ENCODE results near the gene ABCF3. TPM values are rescaled to one million over a fixed set of nuclear protein-coding genes. Genes with fewer than 3 reads are reported as not detected.

Gene ABCF3
- total RNA-seq, 4 donors from 2014 or later: 51.6 to 96.9 (median 64.0) TPM

- Histone ChIP-seq H3K36me3 (peaks cover 3 to 83% (median 40%) of the 10 kb centered on the region in 3 donors), H3K27ac (no peak overlapping the region)
- TF ChIP-seq POLR2A (IDR thresholded peaks at IDR 0.05): no peak
- no peak for TF ChIP-seq EP300 (IDR thresholded peaks at IDR 0.05)
- no peak for TF ChIP-seq CTCF (IDR thresholded peaks at IDR 0.05)
These were observed 19.3 kb upstream of the ABCF3 start for GRCh38 chr3:184166671-184167070.

GRCh38 chr3:184167786-184168185, 18.2 kb upstream of the ABCF3 start:
- DNase-seq (ENCODE audit: low spot score in 2 of 2): no peak
- TF ChIP-seq POLR2A (IDR thresholded peaks at IDR 0.05) (no peak), EP300 (IDR thresholded peaks at IDR 0.05) (no peak), CTCF (IDR thresholded peaks at IDR 0.05) (no peak)
- peaks cover 3 to 93% (median 41%) of the 10 kb centered on the region in 3 donors for H3K36me3 ChIP-seq
- H3K4me3 ChIP-seq: no peak overlapping the region
- WGBS, 2 donors: 95 to 97% methylated on average over 5 to 8 of the region's 8 CpGs
- H3K9me3 ChIP-seq: no peaks in the 10 kb centered on the region
- no peaks in the 10 kb centered on the region for H3K27me3 ChIP-seq
- no peak overlapping the region for H3K27ac ChIP-seq
- H3K4me1 ChIP-seq: peaks cover 0 to 12% (median under 1%) of the 10 kb centered on the region in 4 donors

More at GRCh38 chr3:184166671-184167070, 19.3 kb upstream of the ABCF3 start:
- Histone ChIP-seq H3K9me3 (no peaks in the 10 kb centered on the region), H3K27me3 (no peaks in the 10 kb centered on the region), H3K4me3 (no peak overlapping the region), H3K4me1 (peaks cover 0 to 23% (median 2%) of the 10 kb centered on the region in 4 donors)
- 84 to 97% methylated on average over 6 of the region's 6 CpGs for WGBS, 2 donors
- DNase-seq (ENCODE audit: low spot score in 2 of 2): no peak

- no peak for TF ChIP-seq POLR2A (IDR thresholded peaks at IDR 0.05)
- no peak for TF ChIP-seq EP300 (IDR thresholded peaks at IDR 0.05)
- no peak for TF ChIP-seq CTCF (IDR thresholded peaks at IDR 0.05)
- peaks cover 0 to 8% (median 0%) of the 10 kb centered on the region in 4 donors for H3K4me1 ChIP-seq
- no peak overlapping the region for H3K27ac ChIP-seq
- no peak for DNase-seq (ENCODE audit: low spot score in 2 of 2)
- no peak overlapping the region for H3K4me3 ChIP-seq
- H3K36me3 ChIP-seq: peaks cover 3 to 92% (median 41%) of the 10 kb centered on the region in 3 donors
- 69 to 74% methylated on average over 8 to 9 of the region's 9 CpGs for WGBS, 2 donors
- no peaks in the 10 kb centered on the region for H3K27me3 ChIP-seq
- H3K9me3 ChIP-seq: no peaks in the 10 kb centered on the region
These were observed 17.5 kb upstream of the ABCF3 start for GRCh38 chr3:184168363-184169120.

- Histone ChIP-seq H3K9me3 (no peaks in the 10 kb centered on the region), H3K27me3 (no peaks in the 10 kb centered on the region), H3K4me1 (peaks cover 0 to 11% (median 2%) of the 10 kb centered on the region in 4 donors), H3K27ac (no peak overlapping the region), H3K36me3 (peaks cover 3 to 75% (median 29%) of the 10 kb centered on the region in 3 donors), H3K4me3 (no peak overlapping the region)
- DNase-seq (ENCODE audit: low spot score in 2 of 2): no peak
- 85 to 90% methylated on average over 43 to 53 of the region's 66 CpGs for WGBS, 2 donors
- TF ChIP-seq POLR2A (IDR thresholded peaks at IDR 0.05) (no peak), CTCF (IDR thresholded peaks at IDR 0.05) (no peak), EP300 (IDR thresholded peaks at IDR 0.05) (no peak)
These were observed 15.8 kb upstream of the ABCF3 start for GRCh38 chr3:184169896-184170875.
